Mesenchymal stem cell (in vitro differentiated cells and primary cell): ENCODE results near the gene NTNG2.

ENCODE experiments used
- DNase-seq: peaks from one replicate; pipeline ENCODE4 v3.0.0-alpha.2; 2013
- H2AFZ ChIP-seq: one replicate; pipeline ENCODE4 v1.6.1; 2013; ENCODE audit warnings: low read depth, mild to moderate bottlenecking, control low read depth, inconsistent platforms, low read length, moderate library complexity
- H2AK5ac ChIP-seq: 2 replicates; pipeline ENCODE4 v1.6.1; 2013; ENCODE audit warnings: low read length, moderate library complexity, mild to moderate bottlenecking, inconsistent platforms; ENCODE audit not compliant: severe bottlenecking
- H2BK120ac ChIP-seq: one replicate; pipeline ENCODE4 v1.6.1; 2013; ENCODE audit warnings: low read depth, mild to moderate bottlenecking, inconsistent platforms, low read length, moderate library complexity
- H2BK12ac ChIP-seq, 2 experiments: one replicate each; pipeline ENCODE4 v1.6.1; 2013; ENCODE audit warnings: inconsistent platforms in 2 of 2, low read length in 2 of 2, mild to moderate bottlenecking in 2 of 2, moderate library complexity in 2 of 2, control low read depth in 1 of 2
- H2BK15ac ChIP-seq: one replicate; pipeline ENCODE4 v1.6.1; 2013; ENCODE audit warnings: mild to moderate bottlenecking, low read depth, inconsistent platforms; ENCODE audit not compliant: poor library complexity, severe bottlenecking
- H2BK5ac ChIP-seq: 2 replicates; pipeline ENCODE4 v1.6.1; 2013; ENCODE audit warnings: low read depth, mild to moderate bottlenecking, low read length, control low read depth, inconsistent platforms; ENCODE audit not compliant: poor library complexity, severe bottlenecking
- H3K14ac ChIP-seq, 2 experiments: one replicate each; pipeline ENCODE4 v1.6.1; 2013; ENCODE audit warnings: inconsistent platforms in 2 of 2, low read length in 2 of 2, control low read depth in 1 of 2, mild to moderate bottlenecking in 1 of 2, moderate library complexity in 1 of 2
- H3K18ac ChIP-seq, 2 experiments: one replicate each; pipeline ENCODE4 v1.6.1; 2013; ENCODE audit warnings: inconsistent platforms in 2 of 2, low read length in 2 of 2, control low read depth in 1 of 2, low read depth in 1 of 2, mild to moderate bottlenecking in 1 of 2
- H3K23ac ChIP-seq, 2 experiments: one replicate each; pipeline ENCODE4 v1.6.1; 2013; ENCODE audit warnings: inconsistent platforms in 2 of 2, low read length in 2 of 2, mild to moderate bottlenecking in 2 of 2, moderate library complexity in 2 of 2, control low read depth in 1 of 2
- H3K27ac ChIP-seq: 2 replicates; pipeline ENCODE4 v1.5.1; 2013; ENCODE audit warnings: mild to moderate bottlenecking, moderate library complexity, low read length, control low read depth, inconsistent platforms; ENCODE audit not compliant: poor library complexity, severe bottlenecking
- H3K27me3 ChIP-seq, 2 experiments: 2 replicates each; pipeline versions ENCODE4 v1.6.1 to v1.7.0; 2013; ENCODE audit warnings: low read length in 2 of 2, mild to moderate bottlenecking in 2 of 2, moderate library complexity in 2 of 2, control low read depth in 1 of 2, inconsistent platforms in 1 of 2; ENCODE audit not compliant: control insufficient read depth in 1 of 2, insufficient read depth in 1 of 2
- H3K36me3 ChIP-seq, 2 experiments: 2 replicates each; pipeline versions ENCODE4 v1.6.1 to v1.7.0; 2013; ENCODE audit warnings: low read length in 2 of 2, control low read depth in 1 of 2, inconsistent platforms in 1 of 2, low read depth in 1 of 2, mild to moderate bottlenecking in 1 of 2; ENCODE audit not compliant: insufficient read depth in 2 of 2, control insufficient read depth in 1 of 2
- H3K4ac ChIP-seq, 2 experiments: one replicate each; pipeline ENCODE4 v1.6.1; 2013; ENCODE audit warnings: inconsistent platforms in 2 of 2, low read length in 2 of 2, mild to moderate bottlenecking in 2 of 2, moderate library complexity in 2 of 2, control low read depth in 1 of 2, low read depth in 1 of 2
- H3K4me1 ChIP-seq: 2 replicates; pipeline ENCODE4 v1.6.1; 2013; ENCODE audit warnings: low read depth, low read length, control low read depth; ENCODE audit not compliant: control insufficient read depth, insufficient read depth
- H3K4me2 ChIP-seq: 2 replicates; pipeline ENCODE4 v1.6.1; 2013; ENCODE audit warnings: low read length, mild to moderate bottlenecking, inconsistent platforms; ENCODE audit not compliant: poor library complexity, severe bottlenecking
- H3K4me3 ChIP-seq, 2 experiments: 2 replicates each; pipeline versions ENCODE4 v1.5.1 to v1.7.0; 2013; ENCODE audit warnings: low read length in 2 of 2, mild to moderate bottlenecking in 2 of 2, control low read depth in 1 of 2, low read depth in 1 of 2; ENCODE audit not compliant: insufficient read depth in 1 of 2
- H3K79me1 ChIP-seq: replicated peaks from 2 replicates; pipeline ENCODE4 v1.6.1; 2013; ENCODE audit warnings: mild to moderate bottlenecking, control low read depth, low read length, inconsistent platforms; ENCODE audit not compliant: poor library complexity, severe bottlenecking
- H3K9ac ChIP-seq: 2 replicates; pipeline ENCODE4 v1.7.0; 2013; ENCODE audit warnings: mild to moderate bottlenecking, low read length, moderate library complexity
- H3K9me3 ChIP-seq: 2 replicates; pipeline ENCODE4 v1.7.0; 2013; ENCODE audit warnings: mild to moderate bottlenecking, low read length; ENCODE audit not compliant: control insufficient read depth
- H4K8ac ChIP-seq: one replicate; pipeline ENCODE4 v1.6.1; 2013; ENCODE audit warnings: inconsistent platforms, mild to moderate bottlenecking, low read length, moderate library complexity
- H4K91ac ChIP-seq: one replicate; pipeline ENCODE4 v1.6.1; 2013; ENCODE audit warnings: mild to moderate bottlenecking, low read length, inconsistent platforms
- WGBS: methylation state at CpG from one replicate; pipeline ENCODE4 v1.1.7; 2013; ENCODE audit warnings: mixed read lengths; 5-methylcytosine and 5-hydroxymethylcytosine counted together

NTNG2 gene

GRCh38 chr9:132166599-132166998, 4.7 kb downstream of the NTNG2 start:
- Histone ChIP-seq H3K4me3 (no peak overlapping the region), H3K9me3 (no peaks in the 10 kb centered on the region), H4K91ac (no peak overlapping the region), H3K23ac (no peak overlapping the region), H3K27me3 (peaks cover 88 to 90% of the 10 kb centered on the region in 2 experiments), H3K18ac (no peak overlapping the region), H2BK5ac (no peak overlapping the region), H3K9ac (no peak overlapping the region), H2AK5ac (no peak overlapping the region), H2BK15ac (no peak overlapping the region), H3K14ac (no peak overlapping the region), H2BK12ac (no peak overlapping the region), H2BK120ac (no peak overlapping the region), H3K27ac (no peak overlapping the region), H3K4me2 (no peak overlapping the region), H3K4ac (no peak overlapping the region), H3K4me1 (peaks cover 18% of the 10 kb centered on the region), H4K8ac (no peak overlapping the region), H3K36me3 (peaks cover 0 to 2% of the 10 kb centered on the region in 2 experiments), H2AFZ (no peak overlapping the region), H3K79me1 (no peaks in the 10 kb centered on the region)
- peak; percentile 31 for DNase-seq
- WGBS = 38% methylated on average over 19 of the region's 19 CpGs

GRCh38 chr9:132167192-132167591, 5.3 kb downstream of the NTNG2 start:
- H3K27me3 ChIP-seq = peaks cover 94 to 96% of the 10 kb centered on the region in 2 experiments
- H3K4me1 ChIP-seq = peaks cover 18% of the 10 kb centered on the region
- H4K8ac ChIP-seq = no peak overlapping the region
- no peak overlapping the region for H2BK120ac ChIP-seq
- H3K14ac ChIP-seq = no peak overlapping the region
- H4K91ac ChIP-seq = no peak overlapping the region
- H2AK5ac ChIP-seq = no peak overlapping the region
- DNase-seq = no peak
- WGBS = 79% methylated on average over 7 of the region's 7 CpGs
- H2BK12ac ChIP-seq = no peak overlapping the region
- no peak overlapping the region for H3K9ac ChIP-seq
- H3K23ac ChIP-seq = no peak overlapping the region
- no peak overlapping the region for H3K4ac ChIP-seq
- no peak overlapping the region for H2BK5ac ChIP-seq
- H2BK15ac ChIP-seq = no peak overlapping the region
- H3K18ac ChIP-seq = no peak overlapping the region
- H3K79me1 ChIP-seq = no peaks in the 10 kb centered on the region
- peaks cover 0 to 3% of the 10 kb centered on the region in 2 experiments for H3K36me3 ChIP-seq
- no peak overlapping the region for H2AFZ ChIP-seq
- no peaks in the 10 kb centered on the region for H3K9me3 ChIP-seq
- H3K27ac ChIP-seq = no peak overlapping the region
- H3K4me2 ChIP-seq = no peak overlapping the region
- no peak overlapping the region for H3K4me3 ChIP-seq

GRCh38 chr9:132168347-132168746, 6.5 kb downstream of the NTNG2 start:
- H3K36me3 ChIP-seq = peaks cover 0 to 3% of the 10 kb centered on the region in 2 experiments
- H2AK5ac ChIP-seq = no peak overlapping the region
- no peak overlapping the region for H3K4me3 ChIP-seq
- H4K8ac ChIP-seq = no peak overlapping the region
- H2BK12ac ChIP-seq = no peak overlapping the region
- H3K4me1 ChIP-seq = peaks cover 7% of the 10 kb centered on the region
- no peak overlapping the region for H3K9ac ChIP-seq
- H2BK5ac ChIP-seq = no peak overlapping the region
- no peaks in the 10 kb centered on the region for H3K79me1 ChIP-seq
- H3K4ac ChIP-seq = no peak overlapping the region
- 83% methylated on average over 8 of the region's 8 CpGs for WGBS
- H4K91ac ChIP-seq = no peak overlapping the region
- no peak overlapping the region for H3K4me2 ChIP-seq
- H3K27me3 ChIP-seq = peaks cover 89 to 90% of the 10 kb centered on the region in 2 experiments
- H2AFZ ChIP-seq = no peak overlapping the region
- no peak overlapping the region for H2BK15ac ChIP-seq
- H3K9me3 ChIP-seq = no peaks in the 10 kb centered on the region
- no peak overlapping the region for H3K18ac ChIP-seq
- no peak overlapping the region for H3K14ac ChIP-seq
- no peak overlapping the region for H3K27ac ChIP-seq
- DNase-seq = no peak
- H2BK120ac ChIP-seq = no peak overlapping the region
- H3K23ac ChIP-seq = no peak overlapping the region

DNA sequence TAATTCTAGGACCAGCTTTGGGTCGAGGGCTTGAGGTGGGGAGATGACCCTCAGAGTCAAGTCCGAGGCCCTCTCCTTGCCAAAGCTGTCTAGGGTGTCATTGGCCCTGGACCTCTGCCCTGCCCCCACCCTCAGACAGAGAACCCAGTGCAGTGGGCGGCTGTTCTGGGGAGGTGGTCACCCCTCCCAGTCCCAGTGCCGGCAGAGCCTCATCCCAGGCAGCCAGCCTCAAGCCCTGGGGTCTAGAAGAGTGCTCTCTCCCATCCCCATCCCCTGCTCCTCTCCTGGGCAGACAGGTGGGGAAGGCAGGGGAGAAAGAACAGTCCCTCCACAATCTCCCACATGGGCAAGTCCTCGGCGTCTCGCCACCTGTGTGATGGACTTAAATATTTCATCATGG, 7.0 kb downstream of the NTNG2 start:
- no peak overlapping the region for H3K27ac ChIP-seq
- no peak overlapping the region for H2BK5ac ChIP-seq
- WGBS = 72% methylated on average over 5 of the region's 7 CpGs
- no peak overlapping the region for H3K4me3 ChIP-seq
- H2BK120ac ChIP-seq = no peak overlapping the region
- no peak overlapping the region for H4K91ac ChIP-seq
- H3K79me1 ChIP-seq = no peaks in the 10 kb centered on the region
- no peak overlapping the region for H2AK5ac ChIP-seq
- H3K4me1 ChIP-seq = peaks cover 5% of the 10 kb centered on the region
- DNase-seq = no peak
- no peak overlapping the region for H3K23ac ChIP-seq
- H3K36me3 ChIP-seq = peaks cover 0 to 3% of the 10 kb centered on the region in 2 experiments
- no peak overlapping the region for H3K9ac ChIP-seq
- no peak overlapping the region for H4K8ac ChIP-seq
- H2BK12ac ChIP-seq = no peak overlapping the region
- H2AFZ ChIP-seq = no peak overlapping the region
- no peak overlapping the region for H2BK15ac ChIP-seq
- H3K4ac ChIP-seq = no peak overlapping the region
- H3K27me3 ChIP-seq = peaks cover 84 to 87% of the 10 kb centered on the region in 2 experiments
- no peaks in the 10 kb centered on the region for H3K9me3 ChIP-seq
- H3K14ac ChIP-seq = no peak overlapping the region
- no peak overlapping the region for H3K18ac ChIP-seq
- no peak overlapping the region for H3K4me2 ChIP-seq
